SW 1271 (cell line): Measurements from ENCODE around the gene PRKACB.
"Not testable (repeated sequence)": the region's sequence is repeated elsewhere in the genome, so short reads cannot be mapped to it uniquely, and the experiment has no call there.

Experiments
- DNase-seq, 2 experiments: peaks; one replicate each; lab custom pipeline; 2025; lab: John Stamatoyannopoulos, UW

The PRKACB gene

DNA sequence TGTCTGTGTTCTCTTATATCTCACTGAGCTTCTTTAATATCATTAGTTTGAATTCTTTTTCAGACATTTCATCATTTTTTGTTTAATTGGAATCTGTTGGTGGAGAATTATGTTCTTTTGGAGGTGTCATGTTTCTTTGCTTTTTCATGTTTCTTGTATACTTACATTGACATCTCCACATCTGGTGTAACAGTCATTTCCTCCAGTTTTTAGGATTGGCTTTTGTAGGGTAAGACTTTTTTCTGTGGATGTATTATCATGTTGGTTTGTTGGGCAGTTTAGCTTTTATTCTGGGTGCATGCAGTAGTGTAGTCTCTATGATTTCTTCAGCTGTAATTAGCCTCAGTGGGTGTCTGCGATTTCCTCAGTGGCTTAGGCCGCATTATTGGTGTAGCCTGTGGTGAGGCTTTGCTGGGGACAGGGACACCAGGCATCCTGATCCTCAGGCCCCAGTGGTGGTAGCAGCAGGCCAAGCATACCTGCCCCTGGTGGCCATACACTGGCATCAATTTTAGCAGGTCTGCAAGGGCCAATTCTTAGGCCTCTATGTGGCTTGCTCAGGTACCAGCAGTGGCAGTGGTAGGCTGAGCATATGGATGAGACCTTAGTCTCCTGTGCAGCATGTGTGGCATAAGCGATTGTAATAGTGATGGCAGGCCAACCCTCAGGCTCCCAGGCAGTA lies 79.8 kb downstream of the PRKACB start:
- no peak for DNase-seq

DNA sequence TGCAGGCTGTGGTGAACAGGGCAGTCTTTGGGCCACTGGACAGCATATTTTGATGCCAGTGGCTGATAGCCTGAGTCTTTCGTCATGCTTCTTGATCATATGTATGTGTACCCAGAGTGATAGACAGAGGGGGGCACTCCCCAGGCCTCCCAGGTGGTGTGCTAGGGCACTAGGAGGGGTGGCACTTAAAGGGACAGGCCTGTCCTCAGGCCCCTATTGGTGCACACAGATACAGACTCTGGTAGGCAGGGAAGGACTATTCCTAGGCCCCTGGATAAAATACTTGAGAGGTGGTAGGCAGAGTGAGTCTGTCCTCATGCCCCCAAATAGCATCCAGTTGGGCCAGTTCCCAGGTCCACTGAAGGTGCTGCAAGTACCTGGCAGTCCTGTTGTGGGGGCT lies 80.8 kb downstream of the PRKACB start:
- DNase-seq = no peak

DNA sequence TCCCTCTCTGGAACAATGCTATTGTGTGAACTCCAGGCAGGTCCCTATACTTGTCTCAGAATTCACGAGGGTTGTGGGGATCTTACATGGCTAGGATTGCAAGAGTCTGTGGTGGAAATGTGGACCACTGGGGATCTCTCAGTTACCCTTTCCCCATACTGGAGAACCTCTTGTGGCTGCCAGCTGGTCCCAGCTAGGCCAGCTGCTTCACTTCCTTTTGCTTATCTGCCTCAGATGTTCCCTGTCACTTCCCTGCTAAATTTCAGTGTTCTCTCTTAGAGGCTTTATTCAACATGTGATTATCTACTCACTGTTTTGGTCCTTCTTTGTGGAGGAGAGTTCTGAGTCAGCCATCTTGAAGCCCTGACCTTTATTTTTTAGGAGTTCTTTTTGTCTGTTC lies 81.6 kb downstream of the PRKACB start:
- DNase-seq = no peak

DNA sequence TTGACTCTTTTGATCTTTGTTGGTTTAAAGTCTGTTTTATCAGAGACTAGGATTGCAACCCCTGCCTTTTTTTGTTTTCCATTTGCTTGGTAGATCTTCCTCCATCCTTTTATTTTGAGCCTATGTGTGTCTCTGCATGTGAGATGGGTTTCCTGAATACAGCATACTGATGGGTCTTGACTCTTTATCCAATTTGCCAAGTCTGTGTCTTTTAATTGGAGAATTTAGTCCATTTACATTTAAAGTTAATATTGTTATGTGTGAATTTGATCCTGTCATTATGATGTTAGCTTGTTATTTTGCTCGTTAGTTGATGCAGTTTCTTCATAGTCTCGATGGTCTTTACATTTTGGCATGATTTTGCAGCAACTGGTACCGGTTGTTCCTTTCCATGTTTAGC lies 88.6 kb downstream of the PRKACB start:
- DNase-seq = not testable (repeated sequence)

DNA sequence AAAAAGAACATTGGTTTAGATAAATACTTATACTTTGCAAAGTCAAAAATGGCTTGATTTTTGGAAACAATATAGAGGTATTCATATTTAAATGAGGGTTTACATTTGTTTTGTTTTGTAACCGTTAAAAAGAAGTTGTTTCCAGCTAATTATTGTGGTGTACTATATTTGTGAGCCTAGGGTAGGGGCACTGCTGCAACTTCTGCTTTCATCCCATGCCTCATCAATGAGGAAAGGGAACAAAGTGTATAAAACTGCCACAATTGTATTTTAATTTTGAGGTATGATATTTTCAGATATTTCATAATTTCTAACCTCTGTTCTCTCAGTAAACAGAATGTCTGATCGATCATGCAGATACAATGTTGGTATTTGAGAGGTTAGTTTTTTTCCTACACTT lies 92.2 kb downstream of the PRKACB start:
- no peak for DNase-seq

DNA sequence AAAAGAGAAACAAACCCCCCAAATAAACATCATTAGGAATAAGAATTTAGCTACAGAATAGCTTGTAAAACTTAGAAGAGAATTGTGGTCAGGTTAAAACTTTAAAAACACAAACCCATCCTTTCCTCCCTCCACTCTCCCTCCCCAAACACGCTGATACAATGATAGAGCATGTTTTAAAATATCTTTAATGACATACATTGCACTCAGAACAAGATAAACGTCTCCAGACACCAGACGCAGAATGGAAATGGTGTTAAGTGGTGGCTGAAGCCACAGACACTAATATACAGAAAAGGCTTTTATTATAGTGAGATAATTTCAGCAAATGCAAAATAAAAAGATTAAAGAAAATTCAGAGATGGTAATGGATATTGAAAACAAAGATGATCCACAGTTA lies 98.6 kb downstream of the PRKACB start:
- DNase-seq = no peak

DNA sequence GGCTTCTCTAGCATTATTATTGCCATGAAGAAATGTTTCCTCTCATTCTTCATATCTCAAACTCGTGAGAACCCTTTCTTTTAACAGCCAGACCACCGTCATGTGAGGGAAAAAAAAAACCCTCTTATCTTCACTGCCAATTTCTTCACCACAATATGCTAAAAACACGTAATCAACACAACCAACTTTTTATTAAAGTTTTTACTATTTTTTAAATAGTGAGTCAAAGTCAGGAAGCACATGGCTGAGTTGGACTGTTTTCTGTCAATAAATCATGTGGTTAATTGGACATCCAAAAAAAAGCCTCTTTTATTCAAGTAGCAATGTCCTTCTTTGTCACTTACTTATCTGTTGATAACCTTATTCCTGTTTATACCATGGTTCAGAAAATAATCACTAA lies 101.5 kb downstream of the PRKACB start:
- DNase-seq = no peak

DNA sequence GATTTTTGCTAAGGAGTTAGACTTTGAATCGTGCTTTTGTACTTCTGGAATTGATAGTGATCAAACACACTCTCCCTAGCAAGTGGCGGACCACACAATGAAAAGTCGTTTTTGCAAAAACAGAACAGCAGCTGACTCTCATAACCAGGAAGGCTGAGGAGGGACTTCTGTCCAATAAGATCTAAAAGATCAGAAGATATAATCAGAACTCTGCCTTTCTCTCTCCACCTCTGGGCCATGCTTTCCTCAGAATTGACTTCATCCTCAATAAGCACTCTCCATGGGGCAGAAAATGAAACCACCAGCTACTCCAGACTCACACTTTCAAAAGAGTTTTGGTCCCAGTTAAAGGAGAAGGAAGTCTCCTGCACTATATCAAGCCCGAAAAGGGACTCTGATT lies 102.1 kb downstream of the PRKACB start:
- no peak for DNase-seq

DNA sequence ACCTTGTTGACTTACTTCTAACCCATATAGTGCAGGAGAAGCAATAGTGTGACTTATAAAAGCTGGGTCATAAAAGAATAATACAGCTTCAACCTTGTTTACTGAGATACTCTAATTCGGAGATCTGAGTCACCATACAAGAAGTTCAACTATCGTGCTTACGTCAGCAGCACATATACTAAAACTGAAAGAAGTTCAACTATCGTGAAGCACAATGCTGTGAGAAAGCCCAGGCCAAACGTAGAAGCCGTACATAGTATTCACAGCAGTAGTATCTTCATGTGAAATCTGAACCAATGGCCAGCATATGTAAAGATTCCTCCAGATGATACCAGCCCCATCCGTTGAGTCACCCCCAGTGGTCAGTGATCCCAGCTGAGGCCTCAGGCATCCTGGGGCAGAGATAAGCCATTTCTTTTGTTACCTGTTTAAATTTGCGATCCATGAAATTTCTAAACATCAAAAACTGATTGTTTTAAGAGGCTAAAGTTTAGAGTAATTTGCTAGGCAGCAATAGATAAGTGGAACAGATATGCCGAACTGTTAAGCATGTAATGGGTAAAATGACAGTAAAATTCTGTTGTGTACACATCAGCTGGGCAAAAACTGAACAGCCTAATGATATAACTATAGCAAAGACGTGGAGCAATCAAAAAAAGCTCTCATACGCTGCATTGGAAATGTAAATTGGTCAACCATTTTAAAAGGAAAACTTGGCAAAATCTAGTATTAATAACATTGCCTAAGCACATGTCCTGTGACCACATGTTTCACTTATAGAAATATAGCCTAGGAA lies 103.6 kb downstream of the PRKACB start:
- peak; percentile 89 to 92 for DNase-seq

DNA sequence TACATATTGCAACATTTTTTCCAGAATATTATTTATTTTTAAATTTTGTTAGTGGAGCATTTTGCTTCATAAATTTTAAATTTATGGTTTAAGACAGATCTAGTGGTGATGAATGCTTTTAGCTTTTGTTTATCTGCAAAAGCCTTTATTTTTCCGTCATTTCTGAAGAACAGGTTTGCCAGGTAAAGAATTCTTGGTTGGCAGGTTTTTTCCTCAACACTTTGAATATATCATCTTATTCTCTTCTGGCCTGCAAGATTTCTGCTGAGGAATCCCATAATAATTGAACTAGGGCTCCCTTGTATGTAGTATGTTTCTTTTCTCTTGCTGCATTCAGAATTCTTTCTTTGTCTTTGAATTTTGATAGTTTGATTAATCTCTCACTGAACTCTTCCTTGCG lies 106.6 kb downstream of the PRKACB start:
- no peak for DNase-seq

DNA sequence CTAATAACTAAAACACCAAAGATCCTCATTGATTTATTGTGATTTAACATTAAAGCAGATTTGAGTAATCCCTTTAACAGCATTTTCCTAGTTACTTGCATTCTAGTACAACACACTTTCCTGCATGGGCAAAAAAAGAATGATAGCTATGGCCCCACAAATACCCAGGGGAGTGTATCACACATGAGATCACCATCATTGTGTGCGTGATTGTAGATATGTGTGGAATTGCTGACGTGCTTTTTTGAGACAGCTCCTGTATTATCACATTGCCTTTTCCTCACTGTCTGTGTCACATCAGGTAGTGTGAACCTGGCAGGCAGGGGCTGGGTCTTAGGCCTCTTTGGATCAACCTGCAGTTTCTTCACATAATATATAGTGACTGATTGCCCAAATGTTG lies 109.0 kb downstream of the PRKACB start:
- no peak for DNase-seq

DNA sequence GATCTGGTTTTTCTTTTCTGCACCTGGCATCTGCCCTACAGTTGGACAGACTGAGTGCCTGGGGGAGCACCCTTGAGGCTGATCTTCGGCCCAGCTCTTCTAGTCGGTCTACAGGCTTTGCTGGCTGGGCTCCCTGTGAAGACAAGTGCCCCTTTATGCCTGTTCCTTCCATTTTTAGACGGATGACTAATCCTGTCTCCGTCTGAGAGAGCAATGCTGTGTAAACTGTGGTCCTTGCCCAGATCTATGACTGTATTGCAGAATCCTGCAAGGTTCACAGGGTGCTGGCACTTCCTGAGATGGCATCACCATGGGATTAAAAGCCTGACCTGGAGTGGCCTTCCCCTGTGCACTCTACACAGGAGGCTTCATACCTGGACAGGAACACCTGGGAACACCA lies 109.8 kb downstream of the PRKACB start:
- DNase-seq = peak; percentile 77 to 92

DNA sequence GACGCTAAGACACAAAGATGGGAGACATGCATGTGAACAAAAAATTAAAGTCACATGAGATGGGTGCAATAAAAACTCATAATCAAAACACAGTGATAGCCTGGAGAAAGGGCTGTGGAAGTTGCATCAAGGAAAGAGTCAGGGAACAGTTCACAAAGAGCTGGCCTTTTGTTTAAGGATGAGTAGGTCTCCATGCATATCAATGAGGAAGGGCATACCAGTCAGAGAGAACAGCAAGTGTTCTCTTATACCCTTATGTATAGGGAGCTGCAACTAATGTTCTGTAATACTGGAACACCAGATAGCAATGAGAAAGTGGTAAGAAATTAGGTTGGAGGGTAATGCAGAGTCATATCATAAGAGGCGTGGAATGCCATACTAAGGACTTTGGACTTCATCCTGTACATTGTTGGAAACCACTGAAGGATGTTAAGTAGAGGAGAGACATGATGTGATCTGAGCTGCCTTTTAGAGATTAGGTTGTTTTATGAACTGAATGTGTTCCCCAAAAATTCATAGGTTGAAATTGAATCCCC lies 110.7 kb downstream of the PRKACB start:
- no peak for DNase-seq

DNA sequence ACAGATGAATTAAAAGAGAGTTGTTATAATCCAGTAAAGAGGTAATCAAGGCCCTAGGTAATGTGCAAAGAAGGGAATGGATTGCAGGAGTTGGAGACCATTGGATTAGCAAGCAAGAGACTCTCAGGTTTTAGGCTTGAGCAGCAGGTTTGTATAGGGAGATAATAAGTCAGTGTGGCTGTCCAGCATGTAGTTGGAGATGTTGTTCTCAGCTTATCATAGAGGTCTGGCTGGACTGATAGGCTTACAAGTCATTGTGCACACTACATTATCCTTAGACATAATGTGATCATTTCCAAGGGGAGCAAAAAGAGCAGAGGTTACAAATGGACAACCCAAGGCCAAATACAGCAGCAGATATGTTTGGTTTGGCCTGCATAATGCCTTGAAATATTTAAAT lies 111.5 kb downstream of the PRKACB start:
- DNase-seq = no peak

DNA sequence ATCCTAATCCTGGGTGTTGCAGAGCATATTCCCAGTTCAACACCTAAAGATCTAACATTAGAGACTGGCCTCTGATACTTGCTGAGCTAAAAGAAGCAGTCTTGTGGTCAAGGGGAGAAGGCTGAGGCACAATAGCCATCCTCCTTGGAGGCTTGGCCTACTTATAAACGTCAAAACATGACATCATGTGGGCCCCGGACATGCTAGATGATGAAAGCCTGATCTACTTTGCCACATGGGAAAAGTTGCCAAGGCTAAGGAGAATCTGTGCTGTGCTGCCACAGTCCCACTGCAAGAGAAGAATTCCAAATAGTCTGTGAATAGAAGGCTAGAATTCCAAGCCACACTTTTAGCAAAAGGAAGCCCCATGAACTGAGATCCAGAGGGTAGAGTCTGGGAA lies 113.5 kb downstream of the PRKACB start:
- DNase-seq = no peak

DNA sequence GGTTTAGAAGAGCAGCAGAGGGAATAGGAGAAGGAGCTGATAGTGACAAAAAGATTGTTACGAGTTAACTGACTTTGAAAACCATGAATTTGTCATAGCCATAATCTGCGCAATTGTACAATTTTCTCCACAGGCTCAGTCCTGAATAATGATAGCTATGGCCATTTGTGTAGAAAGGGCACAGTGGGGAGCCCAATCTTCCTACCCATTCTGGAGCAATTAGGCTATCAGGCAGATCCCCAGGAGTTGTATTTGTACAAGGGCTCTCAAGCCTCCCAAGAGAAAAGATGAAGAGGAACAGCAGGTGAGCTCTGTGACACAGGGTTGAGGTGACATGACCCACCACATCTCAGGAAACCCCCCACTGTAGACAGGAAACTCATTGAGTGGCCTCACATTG lies 115.3 kb downstream of the PRKACB start:
- no peak for DNase-seq

DNA sequence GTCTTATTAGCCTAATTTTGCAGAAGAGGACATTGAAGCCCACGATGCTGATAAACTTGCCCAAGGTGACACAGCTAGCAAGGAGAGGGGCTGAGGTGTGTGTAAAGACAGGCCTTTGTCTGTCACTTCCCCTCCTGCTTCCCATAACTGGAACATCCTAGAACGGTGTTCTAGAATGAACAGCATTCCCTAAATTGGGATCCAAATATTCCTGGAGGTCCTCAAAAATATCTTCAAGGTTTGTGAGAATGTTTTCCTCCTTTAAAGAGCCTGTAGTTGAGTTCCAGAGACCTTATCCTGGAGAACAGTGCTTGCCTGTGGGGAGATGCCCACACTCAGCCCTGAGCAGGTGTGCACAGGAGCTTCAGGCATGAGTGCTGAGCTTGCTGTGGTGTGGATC lies 115.9 kb downstream of the PRKACB start:
- no peak for DNase-seq

DNA sequence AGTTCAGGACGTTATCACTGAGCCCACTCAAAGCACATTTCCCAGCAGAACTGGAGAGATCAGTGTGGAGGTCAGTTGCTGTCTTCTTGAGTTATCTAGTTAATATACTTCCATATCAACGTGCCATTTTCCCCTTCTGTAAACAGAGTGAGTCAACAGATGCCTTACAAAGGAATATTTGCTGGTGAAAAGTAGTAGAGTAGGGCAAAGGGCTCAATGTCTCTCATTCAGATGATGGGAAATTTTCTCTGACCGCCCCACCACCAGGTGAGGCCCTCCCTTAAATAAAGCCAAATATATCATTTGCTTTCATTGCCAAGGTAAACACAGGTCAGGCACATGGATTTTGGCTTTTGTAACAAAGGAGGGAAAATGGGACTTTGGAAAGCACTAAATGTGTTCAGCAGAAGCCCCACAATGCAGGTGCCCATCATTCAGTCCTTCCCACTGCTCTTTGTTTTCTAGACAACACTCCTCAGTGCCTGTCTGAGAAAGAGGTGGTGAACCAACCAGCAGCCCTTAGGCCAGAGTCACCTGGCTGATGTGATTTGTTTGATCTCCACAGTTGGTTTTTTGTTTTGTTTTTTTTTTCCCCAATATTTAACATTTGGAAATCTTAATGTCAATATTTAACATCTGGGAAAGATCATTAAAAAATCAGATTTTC lies 116.9 kb downstream of the PRKACB start:
- DNase-seq = no peak

DNA sequence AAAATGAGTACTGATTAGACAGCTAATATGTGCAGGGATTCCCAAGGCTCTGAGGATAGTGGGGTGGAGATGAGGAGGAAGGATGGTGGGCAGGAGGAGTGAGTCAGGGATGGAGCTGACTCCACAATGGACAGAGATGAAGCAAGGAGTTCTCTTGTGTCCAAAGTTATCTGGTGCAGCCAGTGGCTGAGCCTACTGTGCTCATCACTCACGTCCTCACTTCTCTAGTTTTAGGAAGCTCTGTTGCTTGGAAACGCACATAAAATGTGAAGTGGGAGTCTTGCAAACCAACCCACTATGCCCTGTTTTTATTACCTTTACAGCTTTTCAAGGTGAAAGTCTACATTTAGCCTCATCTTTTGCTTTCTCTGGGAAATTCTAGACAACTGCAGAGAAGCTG lies 120.9 kb downstream of the PRKACB start:
- DNase-seq = no peak

DNA sequence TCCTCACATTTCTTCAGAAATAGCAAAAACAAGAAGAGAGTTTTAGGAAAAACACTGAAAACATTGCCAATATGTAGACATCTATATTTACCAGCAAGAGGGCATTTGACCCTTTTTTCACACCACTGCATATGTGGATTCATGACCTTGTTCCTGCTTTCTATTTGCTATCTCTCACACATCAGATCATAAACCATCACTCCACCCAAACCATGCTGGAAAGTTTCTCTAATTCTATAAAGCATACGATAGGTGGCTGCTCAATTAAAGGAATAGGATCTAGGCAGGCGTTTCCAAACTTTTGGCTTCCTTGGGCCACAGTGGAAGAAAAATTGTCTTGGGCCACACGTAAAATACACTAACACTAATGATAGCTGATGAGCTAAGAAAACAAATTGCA lies 121.8 kb downstream of the PRKACB start:
- no peak for DNase-seq

DNA sequence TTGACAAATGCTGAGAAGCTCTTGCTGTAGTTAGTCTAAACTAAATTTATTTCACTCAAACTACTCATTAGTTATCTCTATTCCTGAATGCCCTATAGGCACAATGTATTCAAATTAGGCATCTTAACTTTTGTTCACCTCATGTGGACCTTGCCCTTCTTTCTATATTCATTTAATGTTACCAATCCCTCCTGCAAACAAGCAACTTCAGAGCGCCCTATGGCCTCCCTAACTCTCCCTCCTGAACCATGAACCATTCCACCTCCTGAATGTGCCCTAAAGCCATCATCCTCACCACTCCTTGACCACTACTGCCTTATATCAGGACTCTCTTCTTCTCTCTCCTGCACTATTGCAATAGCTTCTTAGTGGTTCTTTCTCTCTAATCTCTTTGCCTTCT lies 122.7 kb downstream of the PRKACB start:
- no peak for DNase-seq

DNA sequence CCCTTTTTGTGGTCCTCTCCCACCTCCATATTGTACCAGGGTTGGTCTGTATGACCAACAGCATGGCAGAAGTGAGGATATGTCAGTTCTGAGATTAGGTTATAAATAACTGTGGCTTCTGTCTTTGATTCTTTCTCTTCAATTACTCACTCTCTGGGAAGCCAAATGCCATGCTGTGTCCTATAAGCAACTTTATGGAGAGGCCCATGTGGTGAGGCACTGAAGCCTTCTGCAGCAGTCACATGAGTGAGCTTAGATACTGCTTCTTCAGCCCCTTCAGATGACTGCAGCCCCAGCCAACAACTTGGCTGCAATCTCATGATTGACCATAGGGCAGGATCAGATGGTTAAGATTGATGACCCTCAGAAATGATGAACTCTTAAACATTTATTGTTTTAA lies 123.4 kb downstream of the PRKACB start:
- DNase-seq = no peak

DNA sequence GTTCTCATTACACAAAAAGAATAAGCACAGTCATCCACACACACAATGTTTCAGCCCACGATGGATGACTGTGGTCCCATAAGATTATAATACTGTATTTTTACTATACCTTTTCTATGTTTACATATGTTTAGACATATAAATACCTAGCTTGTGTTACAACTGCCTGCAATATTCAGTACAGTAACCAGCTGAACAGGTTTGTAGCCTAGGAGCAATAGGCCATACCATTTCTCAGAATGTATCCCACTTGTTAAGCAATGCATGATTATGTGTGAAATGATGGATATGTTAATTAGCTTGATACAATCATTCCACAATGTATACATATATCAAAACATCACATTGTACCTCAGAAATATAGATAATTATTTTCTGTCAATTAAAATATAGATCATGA lies 124.3 kb downstream of the PRKACB start:
- no peak for DNase-seq
